C4-2B (cell line): Measurements from ENCODE around the gene WNT6.

Experiments used
- H3K27ac ChIP-seq: fragments of 450-650 bp; 2 replicates; pipeline ENCODE4 v1.5.1; 2017
- CTCF ChIP-seq: fragments of 450-650 bp; conservative IDR thresholded peaks from 2 replicates; pipeline ENCODE4 v1.5.1; 2017; ENCODE audit warnings: mild to moderate bottlenecking
- ZFX ChIP-seq: fragments of 450-650 bp; IDR thresholded peaks from 2 replicates; pipeline ENCODE4 v1.6.1; 2017

The WNT6 gene

GRCh38 chr2:218869064-218869463, 9.5 kb downstream of the WNT6 start:
- TF ChIP-seq ZFX, result no peak
- TF ChIP-seq CTCF, result no peak
- no peak overlapping the region for H3K27ac ChIP-seq

- H3K27ac ChIP-seq, result no peak overlapping the region
- TF ChIP-seq ZFX (no peak), CTCF (no peak)
These were observed 11.4 kb downstream of the WNT6 start for GRCh38 chr2:218870984-218871344.

GRCh38 chr2:218871345-218872302, 12.0 kb downstream of the WNT6 start:
- no peak overlapping the region for H3K27ac ChIP-seq
- TF ChIP-seq CTCF (no peak), ZFX (no peak)

- no peak overlapping the region for H3K27ac ChIP-seq
- TF ChIP-seq ZFX, result no peak
- no peak for TF ChIP-seq CTCF
These were observed 13.2 kb downstream of the WNT6 start for GRCh38 chr2:218872645-218873358.

GRCh38 chr2:218873359-218874194, 14.0 kb downstream of the WNT6 start:
- TF ChIP-seq CTCF (no peak), ZFX (no peak)

GRCh38 chr2:218875692-218876246, 16.2 kb downstream of the WNT6 start:
- H3K27ac ChIP-seq, result no peak overlapping the region
- TF ChIP-seq CTCF (no peak), ZFX (no peak)

More at GRCh38 chr2:218873359-218874194, 14.0 kb downstream of the WNT6 start:
- H3K27ac ChIP-seq, result no peak overlapping the region
